HG03025 (cell line): ENCODE results near the gene BCAS1.

ENCODE experiments used
- ATAC-seq: cut with Tn5 transposase; IDR thresholded peaks from one replicate; pipeline ENCODE4 v1.9.1; 2021; ENCODE audit warnings: mild to moderate bottlenecking, moderate library complexity; ENCODE audit not compliant: unreplicated experiment, low FRiP score

Gene BCAS1

GRCh38 chr20:54082100-54082499, 11.7 kb upstream of the BCAS1 start:
- no peak for ATAC-seq

GRCh38 chr20:54079652-54080051, 9.3 kb upstream of the BCAS1 start:
- peak; percentile 48 for ATAC-seq

GRCh38 chr20:54078296-54078984, 8.0 kb upstream of the BCAS1 start:
- no peak for ATAC-seq

- no peak for ATAC-seq
These were observed 5.9 kb upstream of the BCAS1 start for GRCh38 chr20:54076259-54076658.

GRCh38 chr20:54075322-54075721, 4.9 kb upstream of the BCAS1 start:
- no peak for ATAC-seq

- no peak for ATAC-seq
These were observed 4.1 kb upstream of the BCAS1 start for GRCh38 chr20:54074511-54074910.

GRCh38 chr20:54073288-54073687, 2.9 kb upstream of the BCAS1 start:
- no peak for ATAC-seq

GRCh38 chr20:54069501-54069971, 858 bp downstream of the BCAS1 start:
- ATAC-seq: no peak

GRCh38 chr20:54068966-54069365, 1.4 kb downstream of the BCAS1 start:
- no peak for ATAC-seq

GRCh38 chr20:54068495-54068894, 1.9 kb downstream of the BCAS1 start:
- no peak for ATAC-seq

- peak; percentile 43 for ATAC-seq
These were observed 2.7 kb downstream of the BCAS1 start for GRCh38 chr20:54067606-54068174.

- ATAC-seq: no peak
These were observed 4.8 kb downstream of the BCAS1 start for GRCh38 chr20:54065601-54066038.

- ATAC-seq: no peak
These were observed 5.5 kb downstream of the BCAS1 start for GRCh38 chr20:54064939-54065338.

GRCh38 chr20:54063992-54064676, 6.3 kb downstream of the BCAS1 start:
- ATAC-seq: no peak

GRCh38 chr20:54063580-54063979, 6.8 kb downstream of the BCAS1 start:
- ATAC-seq: no peak

- ATAC-seq: no peak
These were observed 7.5 kb downstream of the BCAS1 start for GRCh38 chr20:54062812-54063280.

- no peak for ATAC-seq
These were observed 9.1 kb downstream of the BCAS1 start for GRCh38 chr20:54061101-54061881.

GRCh38 chr20:54059691-54060364, 10.6 kb downstream of the BCAS1 start:
- no peak for ATAC-seq

GRCh38 chr20:54058420-54059139, 11.8 kb downstream of the BCAS1 start:
- no peak for ATAC-seq
